ENCODE measurements around the gene VWA8. TPM values are rescaled to one million over a fixed set of nuclear protein-coding genes. Genes with fewer than 3 reads are reported as not detected.

VWA8 gene
- total and polyA plus RNA-seq, 2 of the 8 experiments (the other 6 are each of a cell fraction or from before 2014, with no cell fraction given) = 5.9 to 19.6 TPM

GRCh38 chr13:41944229-41944628 is 16.7 kb downstream of the VWA8 start (continued):
- TF ChIP-seq CHD7 (IDR thresholded peaks at IDR 0.05; ENCODE audit: insufficient replicate concordance, low read length) (no peak), SP2 (IDR thresholded peaks at IDR 0.05; ENCODE audit: low read length) (no peak), SP1 (IDR thresholded peaks at IDR 0.05; ENCODE audit: low read depth, low read length) (no peak), GABPA (IDR thresholded peaks at IDR 0.05; ENCODE audit: borderline replicate concordance, insufficient read depth, low read length) (no peak), HDAC2 (IDR thresholded peaks at IDR 0.05; ENCODE audit: borderline replicate concordance in 1 of 2, low read depth in 2 of 2, low read length in 2 of 2) (no peak), RNF2 (IDR thresholded peaks at IDR 0.05; ENCODE audit: borderline replicate concordance, low read depth, low read length, missing control alignments, poor library complexity, severe bottlenecking) (no peak), SIN3A (conservative IDR thresholded peaks at IDR 0.05 in 1 of 2, IDR thresholded peaks at IDR 0.05 in 1 of 2; ENCODE audit: low read depth in 1 of 2, low read length in 2 of 2) (no peak), MAX (IDR thresholded peaks at IDR 0.05) (no peak), SRF (IDR thresholded peaks at IDR 0.05; ENCODE audit: low read depth, low read length) (no peak), NRF1 (IDR thresholded peaks at IDR 0.05; ENCODE audit: low read depth, low read length) (no peak)
